EL (cell line): ENCODE measurements around the gene FAM216B.
A peak's percentile ranks its signal among the peaks of the same experiment; 100 is the strongest.
"Not testable (repeated sequence)": the region's sequence is repeated elsewhere in the genome, so short reads cannot be mapped to it uniquely, and the experiment has no call there.

Experiments
- DNase-seq: peaks from one replicate; pipeline ENCODE4 v3.0.0-alpha.2; 2016

The FAM216B gene

DNA sequence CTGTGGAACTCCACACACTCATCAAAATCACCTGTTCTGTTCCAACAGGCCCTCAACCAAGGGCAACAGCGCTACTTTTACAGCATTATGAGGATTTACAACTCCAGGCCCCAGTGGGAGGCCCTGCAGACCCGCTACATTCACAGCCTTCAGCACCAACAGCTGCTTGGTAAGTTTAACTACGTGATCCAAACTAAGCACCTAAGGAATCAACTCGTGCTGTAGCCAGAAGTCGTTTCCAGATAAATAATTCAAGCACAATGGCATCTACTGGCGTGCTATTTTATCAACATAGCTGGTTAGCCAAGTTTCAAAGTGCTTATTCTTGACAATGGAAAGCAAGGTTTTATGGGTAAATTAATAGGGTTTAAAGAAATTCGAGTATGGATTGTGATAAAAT, 5.3 kb downstream of the FAM216B start:
- no peak for DNase-seq

- peak; percentile 6 for DNase-seq
Observed at GRCh38 chr13:42788601-42789000, 7.2 kb downstream of the FAM216B start.

DNA sequence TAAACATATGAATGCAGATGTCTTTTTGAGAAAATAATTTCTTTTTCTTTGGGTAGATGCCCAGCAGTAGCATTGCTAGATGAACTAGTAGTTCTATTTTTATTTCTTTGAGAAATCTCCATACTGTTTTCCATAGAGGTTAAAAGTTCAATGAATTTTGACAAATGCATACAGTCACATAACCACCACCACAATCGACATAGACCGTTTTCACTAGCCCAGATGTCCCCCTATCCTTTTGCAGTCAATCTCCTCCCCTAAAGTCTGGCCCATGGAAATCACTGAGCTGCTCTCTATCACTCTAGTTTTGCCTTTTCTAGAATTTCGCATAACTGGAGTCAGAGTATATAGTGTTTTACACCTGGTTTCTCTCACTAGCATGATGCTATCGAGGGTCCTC, 10.8 kb downstream of the FAM216B start:
- DNase-seq = no peak

DNA sequence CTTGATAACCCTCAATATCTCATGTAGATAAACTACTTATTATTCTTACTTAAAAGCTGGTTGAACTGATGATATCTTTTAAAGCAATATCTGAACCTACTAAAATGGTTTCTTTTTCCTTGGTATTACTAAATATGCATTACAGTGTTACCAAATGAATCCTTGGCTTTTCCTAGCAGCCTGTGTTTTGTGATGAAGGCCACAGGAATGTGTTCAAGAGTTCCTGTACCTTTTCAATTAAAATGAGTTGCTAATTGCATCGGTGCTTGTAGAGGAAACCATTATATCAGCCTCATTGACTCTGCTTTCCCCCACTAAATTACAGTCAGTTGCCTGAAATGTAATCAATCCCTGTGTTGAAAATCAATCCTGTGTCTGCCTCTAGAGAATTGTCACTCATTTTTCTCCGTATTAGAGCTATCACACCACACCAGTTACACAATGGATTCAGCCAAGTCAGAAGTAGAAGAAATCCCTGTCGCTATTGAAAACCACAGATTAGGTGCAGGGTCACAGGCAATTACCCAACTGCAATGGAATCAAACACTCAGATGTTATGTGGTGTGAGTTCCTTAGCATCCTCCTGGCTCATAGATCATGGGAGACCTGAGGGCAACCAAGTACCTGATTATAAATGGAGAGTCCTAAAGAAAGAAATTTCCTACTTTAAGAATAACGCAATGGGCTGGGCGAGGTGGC, 13.3 kb downstream of the FAM216B start:
- no peak for DNase-seq

DNA sequence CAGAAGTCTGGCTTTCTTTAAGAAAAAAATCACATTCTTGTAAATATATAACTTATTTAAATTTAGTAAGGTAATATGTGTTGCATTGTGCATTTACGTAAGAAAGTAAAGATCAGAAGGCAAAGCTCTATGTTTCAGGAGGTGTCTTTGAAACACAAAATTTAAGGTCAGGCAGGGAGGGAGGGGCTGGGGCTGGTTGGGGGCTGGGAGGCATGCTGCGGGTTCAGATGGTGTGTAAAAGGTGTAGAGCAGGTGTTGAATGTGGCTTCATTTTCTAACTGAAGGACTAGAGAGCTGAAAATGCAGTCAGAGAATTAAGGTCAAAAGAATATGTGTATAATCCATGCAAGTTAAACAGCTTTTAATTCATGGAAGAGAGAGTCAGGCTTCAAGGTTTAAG, 14.3 kb downstream of the FAM216B start:
- DNase-seq = no peak

DNA sequence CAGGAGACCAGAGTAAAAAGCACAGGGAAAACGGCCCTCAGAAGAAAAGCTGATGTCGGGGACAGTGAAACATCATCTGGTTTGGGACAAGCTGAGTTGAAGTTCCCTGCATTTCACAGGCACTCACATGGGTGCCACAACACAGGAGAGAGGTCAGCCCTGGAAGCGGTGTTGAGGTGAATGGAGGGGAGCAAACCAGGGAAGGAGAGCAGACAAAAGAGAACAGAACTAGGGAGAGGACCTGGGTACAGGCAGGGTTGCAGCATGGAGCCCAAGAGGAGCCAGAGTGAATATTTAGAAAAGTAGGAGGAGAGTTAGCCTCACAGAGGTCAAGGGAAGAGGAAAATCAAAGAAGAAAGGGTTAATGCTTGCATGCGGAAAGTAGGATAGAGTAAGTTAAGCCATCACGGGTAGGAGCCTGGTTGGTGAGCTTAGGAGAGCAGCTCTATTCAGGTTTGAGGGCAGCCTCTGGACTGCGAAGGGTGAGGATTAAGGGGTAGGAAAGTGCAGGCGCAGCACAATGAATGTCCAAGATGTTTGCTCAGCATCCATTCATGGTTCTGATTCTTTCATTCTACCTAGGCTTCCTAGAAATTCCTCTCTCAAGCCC, 15.5 kb downstream of the FAM216B start:
- DNase-seq = no peak

DNA sequence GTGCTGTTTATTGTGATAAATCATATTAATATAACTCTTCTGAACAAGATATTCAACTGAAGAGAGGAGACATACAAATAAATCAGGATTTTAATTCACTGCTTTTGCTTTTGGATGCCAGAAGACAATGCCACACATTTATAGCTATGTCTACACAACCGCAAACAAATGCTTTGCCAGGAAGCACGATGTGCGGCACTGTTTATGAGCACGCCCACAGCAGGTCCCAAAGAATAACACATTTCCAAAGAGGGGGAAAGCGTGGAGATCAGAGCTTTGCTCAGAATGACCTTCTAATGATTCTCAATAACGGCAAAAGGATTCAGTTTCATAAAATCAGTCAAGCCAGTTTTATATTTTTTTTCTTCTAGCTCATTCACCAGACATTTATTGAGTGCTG, 16.7 kb downstream of the FAM216B start:
- no peak for DNase-seq

DNA sequence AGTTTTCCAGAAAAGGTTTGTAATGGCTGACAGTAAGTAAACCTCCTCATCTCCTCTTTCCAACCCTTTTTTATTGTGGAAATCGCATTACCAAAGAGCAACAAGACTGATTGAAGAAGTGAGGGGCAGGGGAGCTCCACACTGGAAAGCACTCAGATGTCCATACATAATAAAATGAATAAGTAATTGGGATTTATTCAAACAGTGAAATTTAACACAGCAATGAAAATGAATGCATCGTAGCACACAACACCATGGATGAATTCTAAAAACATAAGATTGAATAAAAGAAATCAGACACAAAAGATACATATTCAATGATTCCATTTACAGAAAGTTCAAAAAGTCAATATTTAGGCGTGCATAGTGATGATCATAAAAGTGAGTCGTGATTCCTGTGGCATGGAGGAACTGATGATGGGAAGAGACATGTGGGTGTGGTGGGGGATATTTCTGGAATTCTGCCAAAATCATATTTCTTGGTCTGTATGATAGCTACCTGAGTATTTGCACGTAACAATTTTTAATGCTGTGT, 18.8 kb downstream of the FAM216B start:
- no peak for DNase-seq

- no peak for DNase-seq
Observed at GRCh38 chr13:42803563-42804204, 22.3 kb downstream of the FAM216B start.

GRCh38 chr13:42804244-42804874, 23.0 kb downstream of the FAM216B start:
- DNase-seq = no peak

DNA sequence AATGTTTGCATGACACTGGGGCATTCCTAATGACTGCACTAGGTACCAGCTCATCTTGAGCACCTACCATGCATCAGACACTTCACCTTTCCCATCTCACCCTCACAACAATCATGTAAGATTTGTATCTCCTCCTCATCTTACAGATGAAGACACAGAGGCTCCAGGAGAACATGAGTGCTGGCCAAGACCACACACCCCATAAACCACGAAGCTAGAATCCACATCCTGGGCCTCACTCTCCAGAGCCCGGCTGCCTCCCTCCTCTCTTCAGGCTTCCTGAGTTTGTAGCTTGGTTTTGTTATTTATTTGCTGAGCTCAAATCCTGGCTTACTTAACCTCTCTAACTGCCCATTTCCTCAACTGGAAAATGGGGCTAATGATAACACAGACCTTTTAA, 25.9 kb downstream of the FAM216B start:
- no peak for DNase-seq

GRCh38 chr13:42807866-42808265, 26.5 kb downstream of the FAM216B start:
- DNase-seq = peak; percentile 60

DNA sequence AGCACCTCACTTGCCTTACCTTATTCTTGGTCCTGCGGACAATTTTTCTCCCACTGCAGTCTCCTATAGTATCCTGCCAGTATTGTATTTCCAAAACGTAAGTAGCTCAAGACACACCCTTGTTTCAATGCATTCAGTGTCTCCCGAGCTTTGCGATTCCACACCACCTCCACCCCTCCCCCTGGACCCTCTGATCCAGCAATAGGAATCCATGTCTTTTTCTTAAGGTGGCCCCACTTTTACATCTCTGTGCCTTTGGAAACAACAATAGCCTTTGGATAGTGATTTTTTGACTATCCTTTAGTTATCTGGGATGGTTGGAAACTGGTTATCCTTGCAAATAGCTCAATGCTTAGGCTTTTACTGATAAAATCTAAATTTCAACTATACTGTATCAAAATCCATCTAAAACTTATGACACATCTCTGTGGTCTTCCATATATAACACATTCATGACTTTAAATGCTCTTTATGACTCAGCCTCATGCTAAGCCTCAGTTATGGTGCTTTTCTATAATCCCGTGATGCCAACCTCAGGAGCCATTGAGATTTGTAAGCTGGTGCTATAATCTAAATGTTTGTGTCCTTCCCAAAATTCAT, 27.1 kb downstream of the FAM216B start:
- DNase-seq = peak; percentile 56

DNA sequence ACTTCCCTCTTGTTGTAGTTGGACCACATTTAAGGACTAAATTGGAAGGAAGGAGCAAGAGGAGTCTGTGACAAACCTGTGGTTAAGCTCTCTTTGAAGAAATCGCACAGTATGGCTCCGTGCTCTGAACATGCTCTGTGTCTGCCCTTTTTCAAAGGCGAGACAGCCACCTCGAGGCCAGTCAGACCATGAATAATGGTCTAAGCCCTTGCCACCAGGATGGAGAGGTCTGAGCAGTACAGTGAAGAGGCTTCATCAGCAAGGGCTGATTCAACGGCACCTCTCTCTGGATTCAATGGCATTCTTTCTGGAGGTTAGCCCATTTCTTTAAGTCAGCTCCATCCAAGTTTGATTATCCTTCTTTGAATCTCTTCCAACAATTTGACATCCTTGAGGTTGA, 30.9 kb downstream of the FAM216B start:
- no peak for DNase-seq

DNA sequence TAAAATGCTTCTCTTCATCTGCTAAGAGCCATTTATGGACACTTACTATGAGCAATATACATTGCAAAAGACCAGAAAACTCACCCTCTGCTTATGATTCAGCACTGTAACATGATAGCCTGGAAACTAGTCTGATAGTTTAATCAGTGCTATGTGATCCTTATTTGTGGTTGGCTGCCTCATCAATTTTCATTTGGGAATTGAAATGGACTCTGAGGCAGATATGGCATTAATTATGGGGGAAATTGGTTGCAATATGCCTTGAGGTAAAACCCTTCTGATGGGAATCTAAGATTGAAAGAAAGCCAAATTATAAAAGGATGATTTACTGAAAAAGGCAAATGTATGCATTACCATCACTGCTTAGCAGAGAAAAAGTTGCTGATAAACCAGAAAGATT, 33.5 kb downstream of the FAM216B start:
- DNase-seq = peak; percentile 71

GRCh38 chr13:42815681-42816080, 34.3 kb downstream of the FAM216B start:
- DNase-seq = no peak

DNA sequence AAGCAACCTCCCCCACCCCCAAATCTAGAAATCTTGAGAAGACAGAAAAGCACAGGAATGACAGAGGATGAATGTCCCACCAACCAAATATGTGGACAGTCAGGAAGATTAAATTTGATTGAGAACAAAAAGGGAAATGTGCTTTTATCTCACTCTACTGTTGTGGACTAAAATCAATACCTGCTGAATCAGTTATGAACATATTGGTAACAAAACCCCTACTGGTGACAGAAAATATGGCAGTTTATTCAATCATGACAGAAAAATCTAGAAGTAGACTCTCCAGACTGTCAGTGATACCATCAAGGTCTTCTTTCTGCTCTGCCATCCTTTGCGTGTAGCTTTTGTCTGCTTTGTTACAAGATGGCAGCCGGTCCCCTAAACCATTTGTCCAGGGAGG, 35.2 kb downstream of the FAM216B start:
- no peak for DNase-seq

GRCh38 chr13:42819687-42820086, 38.3 kb downstream of the FAM216B start:
- not testable (repeated sequence) for DNase-seq

- DNase-seq = no peak
Observed at GRCh38 chr13:42820451-42820850, 39.1 kb downstream of the FAM216B start.

DNA sequence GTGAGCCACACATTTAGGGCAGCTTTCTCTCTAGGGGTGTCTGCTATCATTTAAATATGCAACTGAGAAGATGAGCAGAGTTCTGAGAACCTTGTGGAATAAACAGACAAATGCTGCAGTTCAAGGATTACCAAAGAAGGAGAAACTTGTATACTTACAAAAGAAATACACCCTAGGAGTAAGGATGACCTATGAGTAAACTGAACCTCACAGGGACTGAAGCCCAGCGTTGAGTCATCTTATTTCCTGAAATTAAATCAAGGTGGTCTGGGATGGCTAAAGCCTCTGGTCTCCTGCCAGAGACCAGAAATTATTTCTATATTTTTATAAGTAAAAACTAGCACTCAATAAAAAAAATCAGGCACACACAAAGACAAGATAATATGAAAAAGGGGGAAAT, 40.1 kb downstream of the FAM216B start:
- peak; percentile 49 for DNase-seq

- DNase-seq = peak; percentile 86
Observed at GRCh38 chr13:42832341-42833096, 51.1 kb downstream of the FAM216B start.

DNA sequence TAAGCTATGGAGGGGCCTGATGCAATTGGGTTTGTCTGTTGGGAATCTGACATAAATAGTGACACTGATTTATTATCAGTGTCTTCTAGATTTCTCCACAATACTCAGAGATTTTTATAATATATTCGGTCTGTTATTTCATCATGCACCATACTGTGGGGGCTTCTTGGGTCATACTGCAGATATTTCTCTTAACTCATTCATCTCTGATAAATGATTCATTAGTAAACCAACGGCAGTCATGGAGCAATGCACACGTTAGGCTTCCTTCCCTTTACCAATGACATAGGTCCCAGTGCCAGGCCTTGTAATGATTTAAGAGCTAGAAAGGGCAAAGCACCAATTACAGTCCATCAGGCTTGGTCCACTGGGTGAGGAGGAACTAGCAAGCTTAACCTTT, 53.6 kb downstream of the FAM216B start:
- no peak for DNase-seq
